ENCODE measurements around the gene HS6ST3.

Gene HS6ST3

DNA sequence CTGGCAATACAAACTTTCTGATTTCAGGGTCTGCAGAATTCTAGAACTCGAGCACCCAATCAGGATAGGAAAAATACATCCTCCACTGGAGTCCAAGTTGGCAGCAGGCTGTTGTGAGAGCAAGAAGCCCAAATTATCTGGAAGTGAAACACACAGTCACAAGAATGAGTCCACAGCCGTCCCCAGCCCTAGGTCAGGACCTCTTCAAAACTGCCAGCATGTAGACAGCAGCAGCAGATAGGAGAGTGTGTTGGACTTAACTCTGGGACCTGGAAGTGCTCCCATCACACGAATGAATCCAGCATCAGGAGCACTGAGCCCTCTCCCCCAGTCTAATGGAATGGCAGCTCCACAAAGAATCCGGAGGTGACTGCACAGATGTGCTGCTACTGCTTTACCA, 483.7 kb downstream of the HS6ST3 start:
- no peak for TF ChIP-seq EZH2phosphoT487 (IDR thresholded peaks at IDR 0.05; ENCODE audit: borderline replicate concordance, low read length)
- Histone ChIP-seq H3F3A (ENCODE audit: control insufficient read depth, insufficient read depth) (no peaks in the 10 kb centered on the region), H4K20me1 (ENCODE audit: control insufficient read depth, insufficient read depth, low read depth, low read length) (no peaks in the 10 kb centered on the region), H3K27me3 (ENCODE audit: control insufficient read depth, low read length) (no peaks in the 10 kb centered on the region), H3K36me3 (ENCODE audit: control insufficient read depth, low read length) (no peaks in the 10 kb centered on the region), H3K4me3 (ENCODE audit: low read length) (no peak overlapping the region), H3K9me2 (replicated peaks; ENCODE audit: control insufficient read depth, low read length) (no peaks in the 10 kb centered on the region), H3K79me2 (ENCODE audit: control insufficient read depth, low read length) (no peaks in the 10 kb centered on the region), H3K27ac (ENCODE audit: low read depth, low read length) (no peak overlapping the region), H3K9me3 (ENCODE audit: control insufficient read depth, insufficient read depth, low read length) (no peaks in the 10 kb centered on the region), H3K4me1 (ENCODE audit: control insufficient read depth, low read length) (no peaks in the 10 kb centered on the region), H3K4me2 (ENCODE audit: low read length) (no peak overlapping the region)

DNA sequence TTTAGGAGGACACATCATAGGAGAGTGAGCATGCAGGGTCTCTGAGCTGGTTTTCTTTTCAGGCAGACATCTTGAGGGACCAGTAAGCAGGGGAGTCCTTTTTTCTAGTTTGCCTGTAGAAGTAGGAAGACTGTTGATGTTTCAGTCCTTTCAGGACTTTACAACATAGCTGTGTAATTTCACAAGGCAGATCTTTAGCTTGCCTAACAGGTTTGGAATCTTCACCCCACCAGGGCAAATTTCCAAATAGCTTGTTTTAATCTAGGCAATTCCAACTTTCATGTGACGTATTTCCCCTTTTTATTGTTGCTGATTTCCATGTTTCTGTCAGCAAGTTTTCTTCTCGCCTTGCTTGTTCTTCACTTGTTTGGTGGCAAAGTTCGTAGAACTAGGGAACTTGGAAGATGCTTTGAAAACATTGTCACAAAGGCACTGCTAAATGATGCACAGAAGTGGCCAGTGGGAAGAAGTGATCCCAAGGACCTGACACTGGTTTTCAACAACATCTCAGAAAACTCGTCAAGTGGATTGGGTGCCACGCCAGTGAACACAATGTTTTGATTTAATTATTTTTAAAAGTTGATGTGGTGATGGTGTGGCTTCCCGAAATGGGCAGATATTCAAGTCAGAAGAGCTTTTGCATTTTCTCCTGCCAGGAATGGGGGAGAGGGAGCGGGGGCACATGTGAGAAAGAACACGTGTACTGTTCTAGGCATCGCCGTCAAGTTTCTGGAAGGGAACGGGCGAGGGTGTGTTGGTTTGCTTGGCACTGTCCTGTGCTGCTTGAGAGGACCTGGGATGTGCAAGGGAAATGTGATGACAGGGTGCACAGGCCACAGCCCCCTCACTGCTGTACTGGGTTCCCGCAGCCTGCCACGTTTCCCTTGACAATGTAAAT, 485.8 kb downstream of the HS6ST3 start:
- Histone ChIP-seq H3K4me1 (ENCODE audit: control insufficient read depth, low read length) (no peaks in the 10 kb centered on the region), H3K9me2 (replicated peaks; ENCODE audit: control insufficient read depth, low read length) (no peaks in the 10 kb centered on the region), H3F3A (ENCODE audit: control insufficient read depth, insufficient read depth) (no peaks in the 10 kb centered on the region), H4K20me1 (ENCODE audit: control insufficient read depth, insufficient read depth, low read depth, low read length) (no peaks in the 10 kb centered on the region), H3K4me2 (ENCODE audit: low read length) (no peak overlapping the region), H3K4me3 (ENCODE audit: low read length) (no peak overlapping the region), H3K27me3 (ENCODE audit: control insufficient read depth, low read length) (no peaks in the 10 kb centered on the region), H3K36me3 (ENCODE audit: control insufficient read depth, low read length) (no peaks in the 10 kb centered on the region), H3K9me3 (ENCODE audit: control insufficient read depth, insufficient read depth, low read length) (no peaks in the 10 kb centered on the region), H3K79me2 (ENCODE audit: control insufficient read depth, low read length) (no peaks in the 10 kb centered on the region), H3K27ac (ENCODE audit: low read depth, low read length) (no peak overlapping the region)
- no peak for TF ChIP-seq EZH2phosphoT487 (IDR thresholded peaks at IDR 0.05; ENCODE audit: borderline replicate concordance, low read length)
- TF ChIP-seq, protein P1, sequence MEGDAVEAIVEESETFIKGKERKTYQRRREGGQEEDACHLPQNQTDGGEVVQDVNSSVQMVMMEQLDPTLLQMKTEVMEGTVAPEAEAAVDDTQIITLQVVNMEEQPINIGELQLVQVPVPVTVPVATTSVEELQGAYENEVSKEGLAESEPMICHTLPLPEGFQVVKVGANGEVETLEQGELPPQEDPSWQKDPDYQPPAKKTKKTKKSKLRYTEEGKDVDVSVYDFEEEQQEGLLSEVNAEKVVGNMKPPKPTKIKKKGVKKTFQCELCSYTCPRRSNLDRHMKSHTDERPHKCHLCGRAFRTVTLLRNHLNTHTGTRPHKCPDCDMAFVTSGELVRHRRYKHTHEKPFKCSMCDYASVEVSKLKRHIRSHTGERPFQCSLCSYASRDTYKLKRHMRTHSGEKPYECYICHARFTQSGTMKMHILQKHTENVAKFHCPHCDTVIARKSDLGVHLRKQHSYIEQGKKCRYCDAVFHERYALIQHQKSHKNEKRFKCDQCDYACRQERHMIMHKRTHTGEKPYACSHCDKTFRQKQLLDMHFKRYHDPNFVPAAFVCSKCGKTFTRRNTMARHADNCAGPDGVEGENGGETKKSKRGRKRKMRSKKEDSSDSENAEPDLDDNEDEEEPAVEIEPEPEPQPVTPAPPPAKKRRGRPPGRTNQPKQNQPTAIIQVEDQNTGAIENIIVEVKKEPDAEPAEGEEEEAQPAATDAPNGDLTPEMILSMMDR (IDR thresholded peaks at IDR 0.05; ENCODE audit: low read depth, low read length, poor library complexity, severe bottlenecking), result no peak

DNA sequence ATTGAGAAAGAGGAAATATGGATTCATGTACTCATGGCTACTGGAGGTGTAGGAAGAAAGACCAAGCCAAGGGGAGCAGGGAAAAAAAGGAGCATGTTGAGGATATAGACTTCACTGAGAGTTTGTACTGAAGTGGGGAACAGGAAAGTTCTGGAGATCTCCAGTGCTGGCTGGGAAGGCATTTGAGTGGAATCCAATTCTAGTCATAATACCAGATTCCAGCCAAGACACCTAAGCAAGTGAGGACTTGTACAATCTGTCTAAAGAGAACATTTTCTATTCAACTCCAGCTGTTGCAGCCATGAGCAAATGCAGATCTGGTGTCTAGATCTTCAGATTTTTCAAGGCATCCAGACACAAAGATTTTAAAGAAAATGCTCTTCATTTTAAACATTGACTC, 491.8 kb downstream of the HS6ST3 start:
- Histone ChIP-seq H3K27me3 (ENCODE audit: control insufficient read depth, low read length) (no peaks in the 10 kb centered on the region), H3F3A (ENCODE audit: control insufficient read depth, insufficient read depth) (no peaks in the 10 kb centered on the region), H3K4me2 (ENCODE audit: low read length) (no peak overlapping the region), H3K36me3 (ENCODE audit: control insufficient read depth, low read length) (no peaks in the 10 kb centered on the region), H4K20me1 (ENCODE audit: control insufficient read depth, insufficient read depth, low read depth, low read length) (no peaks in the 10 kb centered on the region), H3K9me2 (replicated peaks; ENCODE audit: control insufficient read depth, low read length) (no peaks in the 10 kb centered on the region), H3K79me2 (ENCODE audit: control insufficient read depth, low read length) (no peaks in the 10 kb centered on the region), H3K9me3 (ENCODE audit: control insufficient read depth, insufficient read depth, low read length) (no peaks in the 10 kb centered on the region), H3K27ac (ENCODE audit: low read depth, low read length) (no peak overlapping the region), H3K4me3 (ENCODE audit: low read length) (no peak overlapping the region), H3K4me1 (ENCODE audit: control insufficient read depth, low read length) (no peaks in the 10 kb centered on the region)
- TF ChIP-seq, protein P1 (IDR thresholded peaks at IDR 0.05; ENCODE audit: low read depth, low read length, poor library complexity, severe bottlenecking), result no peak
- TF ChIP-seq EZH2phosphoT487 (IDR thresholded peaks at IDR 0.05; ENCODE audit: borderline replicate concordance, low read length), result no peak

DNA sequence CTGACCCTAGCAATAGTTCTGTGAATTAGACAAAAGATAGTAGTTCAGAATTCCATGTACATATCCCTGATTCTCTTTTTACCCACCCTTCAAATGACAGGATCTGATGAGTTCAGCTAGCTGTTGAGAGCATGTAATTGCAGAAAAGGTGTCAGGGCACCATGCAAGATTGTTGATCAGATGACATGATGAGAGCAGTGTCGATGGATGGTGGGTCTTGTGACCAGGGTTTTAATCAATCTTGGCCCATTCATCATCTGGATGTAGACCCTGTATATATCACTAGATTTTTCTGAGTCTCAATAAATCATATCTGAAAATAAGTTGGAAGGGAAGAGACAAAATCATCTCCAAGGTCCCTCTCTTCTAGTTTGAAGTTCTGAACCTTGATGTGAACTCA, 525.3 kb downstream of the HS6ST3 start:
- Histone ChIP-seq H3K4me1 (ENCODE audit: control insufficient read depth, low read length) (no peaks in the 10 kb centered on the region), H3K36me3 (ENCODE audit: control insufficient read depth, low read length) (no peaks in the 10 kb centered on the region), H3K4me2 (ENCODE audit: low read length) (no peak overlapping the region), H3K27me3 (ENCODE audit: control insufficient read depth, low read length) (no peaks in the 10 kb centered on the region), H4K20me1 (ENCODE audit: control insufficient read depth, insufficient read depth, low read depth, low read length) (no peaks in the 10 kb centered on the region), H3F3A (ENCODE audit: control insufficient read depth, insufficient read depth) (no peaks in the 10 kb centered on the region), H3K9me3 (ENCODE audit: control insufficient read depth, insufficient read depth, low read length) (no peaks in the 10 kb centered on the region), H3K27ac (ENCODE audit: low read depth, low read length) (no peak overlapping the region), H3K9me2 (replicated peaks; ENCODE audit: control insufficient read depth, low read length) (no peaks in the 10 kb centered on the region), H3K4me3 (ENCODE audit: low read length) (no peak overlapping the region), H3K79me2 (ENCODE audit: control insufficient read depth, low read length) (no peaks in the 10 kb centered on the region)
- TF ChIP-seq, protein P1 (IDR thresholded peaks at IDR 0.05; ENCODE audit: low read depth, low read length, poor library complexity, severe bottlenecking), result no peak
- TF ChIP-seq EZH2phosphoT487 (IDR thresholded peaks at IDR 0.05; ENCODE audit: borderline replicate concordance, low read length), result no peak

All from DOHH2 (cell line).